Tibial nerve (tissue), 4 donors: ENCODE results near the gene LY6G5B. TPM values are rescaled to one million over a fixed set of nuclear protein-coding genes. Genes with fewer than 3 reads are reported as not detected.

Source experiments
- DNase-seq, 2 donors: peaks; one replicate each; pipeline ENCODE4 v3.0.0-alpha.2; 2019; ENCODE audit warnings: low spot score in 2 of 2
- H3K27ac ChIP-seq, 4 donors: fragments of 200-600 bp; sonication (generic) in 3 of 4; one replicate each; pipeline ENCODE4 v1.5.1; 2017 to 2019; ENCODE audit warnings: mild to moderate bottlenecking in 1 of 4
- H3K27me3 ChIP-seq, 2 donors: fragments of 200-600 bp; sonication (generic) in 1 of 2; one replicate each; pipeline versions ENCODE4 v1.5.1 to v1.6.0; 2017 to 2019
- H3K36me3 ChIP-seq, 3 donors: fragments of 200-600 bp; sonication (generic); one replicate each; pipeline ENCODE4 v1.5.1; 2018 to 2019
- H3K4me1 ChIP-seq, 4 donors: fragments of 200-600 bp; sonication (generic) in 3 of 4; one replicate each; pipeline ENCODE4 v1.5.1; 2017 to 2019
- H3K4me3 ChIP-seq, 4 donors: fragments of 200-600 bp; sonication (generic) in 3 of 4; one replicate each; pipeline ENCODE4 v1.5.1; 2017 to 2019; ENCODE audit warnings: mild to moderate bottlenecking in 1 of 4, moderate library complexity in 1 of 4
- H3K9me3 ChIP-seq, 4 donors: fragments of 200-600 bp; sonication (generic) in 3 of 4; one replicate each; pipeline ENCODE4 v1.5.1; 2017 to 2019
- EP300 ChIP-seq, 2 donors: sonication (generic); formaldehyde crosslinking; IDR thresholded peaks; one replicate each; pipeline ENCODE4 v1.6.1; 2017; ENCODE audit warnings: antibody characterized with exemption in 2 of 2, mild to moderate bottlenecking in 1 of 2
- POLR2A ChIP-seq, 2 donors: fragments of 450-650 bp; IDR thresholded peaks; one replicate each; pipeline ENCODE4 v1.6.1; 2017; ENCODE audit warnings: antibody characterized with exemption in 2 of 2, mild to moderate bottlenecking in 2 of 2, moderate library complexity in 2 of 2
- WGBS, 2 donors: methylation state at CpG; one replicate each; pipeline ENCODE4 v1.1.5; 2018; 5-methylcytosine and 5-hydroxymethylcytosine counted together
- total RNA-seq, 4 donors: library from RNA; depleted of rRNA; stranded (reverse); fragments of >200 nt; gene quantifications; one replicate each; pipeline ENCODE4 v1.1.0, GENCODE V29; 2016
- TF ChIP-seq, protein P1 (sequence below), 5 experiments: fragments of 200-600 bp in 3 of 5; fragments of 450-650 bp in 2 of 5; sonication (generic) in 3 of 5; IDR thresholded peaks; one replicate each; pipeline ENCODE4 v1.5.1; 2016 to 2019; ENCODE audit warnings: antibody characterized with exemption in 5 of 5, mild to moderate bottlenecking in 3 of 5, moderate library complexity in 2 of 5

LY6G5B gene
- total RNA-seq, 4 donors from 2014 or later, result 7.6 to 13.0 (median 9.8) TPM

DNA sequence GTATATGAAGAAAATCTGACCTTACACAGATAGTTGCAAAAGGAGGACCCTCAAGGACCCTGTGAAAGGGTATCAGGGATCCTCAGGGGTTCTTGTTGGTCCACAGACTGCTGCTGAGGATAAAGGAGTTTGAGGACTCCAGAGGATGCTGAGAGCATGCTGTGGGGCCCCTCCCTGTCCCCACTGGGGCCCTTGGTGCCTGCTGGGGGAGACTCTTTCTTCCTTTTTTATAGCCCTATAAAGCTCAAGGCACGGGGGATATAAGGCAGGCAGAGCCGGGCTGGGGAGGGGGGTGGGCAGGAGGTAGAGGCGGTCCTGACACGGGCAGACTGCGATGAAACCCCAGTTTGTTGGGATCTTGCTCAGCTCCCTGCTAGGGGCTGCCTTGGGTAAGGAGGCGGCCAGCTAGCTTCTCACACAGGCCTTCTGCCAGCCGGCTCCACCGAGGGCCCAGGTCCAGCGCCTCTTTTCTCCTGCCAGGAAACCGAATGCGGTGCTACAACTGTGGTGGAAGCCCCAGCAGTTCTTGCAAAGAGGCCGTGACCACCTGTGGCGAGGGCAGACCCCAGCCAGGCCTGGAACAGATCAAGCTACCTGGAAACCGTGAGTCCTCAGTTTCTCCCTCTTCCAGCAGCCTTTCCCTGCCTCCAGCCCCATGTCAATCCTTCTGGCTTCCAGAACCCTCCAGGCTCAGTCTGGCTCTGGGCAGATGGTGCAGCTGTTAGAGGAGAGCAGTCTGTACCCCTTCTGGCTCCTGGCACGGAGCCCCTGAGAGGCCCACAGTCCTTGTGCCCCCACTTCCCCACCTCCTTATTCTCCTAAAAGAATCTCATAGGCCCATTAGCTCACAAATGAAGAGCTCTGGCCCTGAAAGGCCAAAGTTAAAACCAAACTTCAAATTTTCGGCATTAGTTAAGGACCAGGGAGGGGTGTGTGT is 45.5 kb downstream of the LY6G5B start, which contains the start of gene LY6G6D:
Gene LY6G6D, plus strand, starts transcription at position 327 of the 937 bp plus-strand sequence. Its CDS starts 8 bp downstream, at position 335.
- TF ChIP-seq EP300 (IDR thresholded peaks at IDR 0.05), result no peak
- no peaks in the 10 kb centered on the region for H3K9me3 ChIP-seq
- no peaks in the 10 kb centered on the region for H3K36me3 ChIP-seq
- peaks cover 0 to 7% (median 0%) of the 10 kb centered on the region in 4 donors for H3K4me1 ChIP-seq
- H3K27ac ChIP-seq, result no peak within 1 kb of the TSS
- WGBS, 2 donors, result 58 to 66% methylated on average over 14 to 16 of the region's 16 CpGs
- no peak for DNase-seq
- H3K27me3 ChIP-seq, result no peaks in the 10 kb centered on the region
- H3K4me3 ChIP-seq, result no peak within 1 kb of the TSS

DNA sequence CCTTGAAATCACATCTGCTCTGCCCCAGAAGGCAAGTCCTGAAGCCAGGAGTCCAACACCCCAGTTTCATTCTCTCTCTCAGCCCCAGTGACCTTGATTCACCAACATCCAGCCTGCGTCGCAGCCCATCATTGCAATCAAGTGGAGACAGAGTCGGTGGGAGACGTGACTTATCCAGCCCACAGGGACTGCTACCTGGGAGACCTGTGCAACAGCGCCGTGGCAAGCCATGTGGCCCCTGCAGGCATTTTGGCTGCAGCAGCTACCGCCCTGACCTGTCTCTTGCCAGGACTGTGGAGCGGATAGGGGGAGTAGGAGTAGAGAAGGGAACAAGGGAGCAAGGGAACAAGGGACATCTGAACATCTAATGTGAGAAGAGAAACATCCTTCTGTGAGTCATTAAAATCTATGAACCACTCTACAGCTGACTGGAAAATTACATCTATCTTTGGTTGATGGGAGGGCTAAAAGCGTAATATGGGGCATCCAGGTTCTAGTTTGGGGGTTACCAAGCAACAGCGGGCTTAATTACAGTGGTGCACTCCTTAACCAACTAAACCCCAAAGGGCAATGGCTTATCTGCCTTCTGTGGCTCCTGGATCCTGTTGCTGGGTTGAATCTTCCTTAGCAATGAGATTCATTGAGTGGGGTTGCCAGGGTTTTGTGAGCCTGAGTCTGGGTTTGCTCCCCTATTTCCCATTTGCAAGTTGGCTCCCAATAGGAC is 47.9 kb downstream of the LY6G5B start:
- no peaks in the 10 kb centered on the region for H3K9me3 ChIP-seq
- no peak for DNase-seq
- no peaks in the 10 kb centered on the region for H3K27me3 ChIP-seq
- no peaks in the 10 kb centered on the region for H3K36me3 ChIP-seq
- H3K27ac ChIP-seq, result no peak overlapping the region
- TF ChIP-seq EP300 (IDR thresholded peaks at IDR 0.05), result no peak
- TF ChIP-seq, protein P1, sequence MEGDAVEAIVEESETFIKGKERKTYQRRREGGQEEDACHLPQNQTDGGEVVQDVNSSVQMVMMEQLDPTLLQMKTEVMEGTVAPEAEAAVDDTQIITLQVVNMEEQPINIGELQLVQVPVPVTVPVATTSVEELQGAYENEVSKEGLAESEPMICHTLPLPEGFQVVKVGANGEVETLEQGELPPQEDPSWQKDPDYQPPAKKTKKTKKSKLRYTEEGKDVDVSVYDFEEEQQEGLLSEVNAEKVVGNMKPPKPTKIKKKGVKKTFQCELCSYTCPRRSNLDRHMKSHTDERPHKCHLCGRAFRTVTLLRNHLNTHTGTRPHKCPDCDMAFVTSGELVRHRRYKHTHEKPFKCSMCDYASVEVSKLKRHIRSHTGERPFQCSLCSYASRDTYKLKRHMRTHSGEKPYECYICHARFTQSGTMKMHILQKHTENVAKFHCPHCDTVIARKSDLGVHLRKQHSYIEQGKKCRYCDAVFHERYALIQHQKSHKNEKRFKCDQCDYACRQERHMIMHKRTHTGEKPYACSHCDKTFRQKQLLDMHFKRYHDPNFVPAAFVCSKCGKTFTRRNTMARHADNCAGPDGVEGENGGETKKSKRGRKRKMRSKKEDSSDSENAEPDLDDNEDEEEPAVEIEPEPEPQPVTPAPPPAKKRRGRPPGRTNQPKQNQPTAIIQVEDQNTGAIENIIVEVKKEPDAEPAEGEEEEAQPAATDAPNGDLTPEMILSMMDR (IDR thresholded peaks at IDR 0.05), result no peak
- H3K4me1 ChIP-seq, result peaks cover 0 to 7% (median 0%) of the 10 kb centered on the region in 4 donors
- no peak overlapping the region for H3K4me3 ChIP-seq
- WGBS, 2 donors, result 63 to 78% methylated on average over 10 of the region's 10 CpGs

DNA sequence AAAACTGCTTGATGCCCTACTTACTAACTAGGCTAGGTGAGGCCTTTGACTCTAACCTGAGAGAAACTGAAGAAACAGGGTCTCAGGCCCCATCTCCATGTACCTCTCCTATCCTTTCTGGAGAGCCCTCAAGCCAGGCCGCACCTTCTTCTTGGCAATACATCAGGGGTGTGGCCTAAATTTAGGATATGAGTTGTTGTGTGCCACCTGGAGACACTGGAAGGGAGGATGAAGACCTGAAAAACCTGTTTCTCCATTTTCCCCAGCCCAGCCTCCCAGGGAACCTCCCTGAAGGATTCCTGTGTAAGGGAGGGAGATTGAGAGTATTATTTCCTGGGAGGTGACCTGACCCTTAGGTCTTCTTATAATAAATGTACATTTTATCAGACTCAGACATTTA is 48.5 kb downstream of the LY6G5B start:
- no peak overlapping the region for H3K4me3 ChIP-seq
- H3K36me3 ChIP-seq, result no peaks in the 10 kb centered on the region
- H3K4me1 ChIP-seq, result peaks cover 0 to 7% (median 0%) of the 10 kb centered on the region in 4 donors
- no peak overlapping the region for H3K27ac ChIP-seq
- H3K9me3 ChIP-seq, result no peaks in the 10 kb centered on the region
- no peak for DNase-seq
- 70 to 71% methylated on average over 1 of the region's 1 CpG for WGBS, 2 donors
- TF ChIP-seq, protein P1 (IDR thresholded peaks at IDR 0.05), result no peak
- TF ChIP-seq POLR2A (IDR thresholded peaks at IDR 0.05) (no peak), EP300 (IDR thresholded peaks at IDR 0.05) (no peak)
- H3K27me3 ChIP-seq, result no peaks in the 10 kb centered on the region

DNA sequence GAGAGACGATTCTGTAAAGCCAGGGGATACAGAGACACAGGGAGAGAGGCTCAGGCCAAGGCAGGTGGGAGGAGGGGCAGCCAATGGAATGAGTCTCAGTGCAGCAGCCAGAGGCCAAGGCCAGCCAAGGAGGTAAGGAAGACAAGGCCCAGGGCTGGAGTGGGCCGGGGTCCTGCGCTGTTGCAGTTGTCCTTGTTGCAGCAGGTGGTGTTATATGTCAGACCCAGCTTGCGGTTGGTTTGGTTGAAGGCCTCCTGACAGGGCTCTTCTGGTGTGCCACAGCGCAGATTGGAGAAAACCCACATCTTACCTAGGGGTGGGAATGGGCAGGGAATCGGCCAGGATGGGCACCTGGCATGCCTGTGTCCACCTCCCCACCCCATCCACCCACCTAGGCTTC is 49.2 kb downstream of the LY6G5B start:
- WGBS, 2 donors, result 86 to 92% methylated on average over 5 to 6 of the region's 6 CpGs
- DNase-seq, result no peak
- Histone ChIP-seq H3K36me3 (no peaks in the 10 kb centered on the region), H3K9me3 (no peaks in the 10 kb centered on the region), H3K27me3 (no peaks in the 10 kb centered on the region), H3K4me3 (no peak overlapping the region), H3K27ac (no peak overlapping the region), H3K4me1 (peaks cover 0 to 2% (median 0%) of the 10 kb centered on the region in 4 donors)
- TF ChIP-seq POLR2A (IDR thresholded peaks at IDR 0.05), result no peak
- TF ChIP-seq, protein P1 (IDR thresholded peaks at IDR 0.05), result no peak
- no peak for TF ChIP-seq EP300 (IDR thresholded peaks at IDR 0.05)

DNA sequence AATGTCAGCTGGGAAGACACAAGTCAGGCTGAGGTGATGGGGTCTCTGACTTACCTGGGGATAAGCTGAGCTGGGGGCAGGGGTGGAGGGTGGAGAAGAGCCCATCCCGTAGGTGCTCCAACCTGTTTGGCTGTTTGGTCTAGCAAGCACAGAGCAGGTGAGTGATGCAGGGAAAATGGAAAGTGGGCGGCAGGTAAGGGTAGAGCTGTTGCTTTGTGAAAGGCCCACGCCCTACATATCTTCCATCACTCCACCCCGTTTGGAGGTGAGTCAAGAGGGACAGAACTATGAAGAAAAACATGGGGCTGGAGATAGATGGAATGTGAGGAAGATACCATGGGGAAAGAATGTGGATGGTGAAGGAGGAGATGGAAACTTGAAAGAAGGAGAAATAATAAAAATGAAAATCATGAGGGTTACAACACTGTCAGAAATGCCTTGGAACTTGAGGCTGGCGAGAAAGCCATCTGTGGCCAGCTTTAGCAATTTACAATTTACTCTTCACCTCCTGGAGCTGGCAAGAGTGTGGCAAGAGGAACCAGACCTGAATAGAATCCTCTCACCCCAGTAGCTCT is 50.5 kb downstream of the LY6G5B start:
- no peak for DNase-seq
- peaks cover 0 to 3% (median 0%) of the 10 kb centered on the region in 3 donors for H3K36me3 ChIP-seq
- H3K4me3 ChIP-seq, result no peak overlapping the region
- H3K27me3 ChIP-seq, result no peaks in the 10 kb centered on the region
- H3K4me1 ChIP-seq, result no peaks in the 10 kb centered on the region
- TF ChIP-seq, protein P1 (IDR thresholded peaks at IDR 0.05), result no peak
- no peak for TF ChIP-seq POLR2A (IDR thresholded peaks at IDR 0.05)
- no peak for TF ChIP-seq EP300 (IDR thresholded peaks at IDR 0.05)
- 83 to 86% methylated on average over 5 of the region's 5 CpGs for WGBS, 2 donors
- H3K9me3 ChIP-seq, result no peaks in the 10 kb centered on the region
- no peak overlapping the region for H3K27ac ChIP-seq
